HepG2 (cell line): ENCODE measurements around the gene IGFLR1. TPM values are rescaled to one million over a fixed set of nuclear protein-coding genes. Genes with fewer than 3 reads are reported as not detected.

ENCODE experiments used
- ATAC-seq: fragments of 200-7000 bp; cut with Tn5 transposase; 3 replicates; pipeline ENCODE4 v1.9.1; 2020; ENCODE audit warnings: mild to moderate bottlenecking, moderate library complexity
- BruUV-seq: library from RNA; stranded (reverse); fragments of 400-500 nt; replicated peaks from 2 replicates; lab custom pipeline; 2021; lab: Mats Ljungman, UMichigan
- CTCF ChIA-PET: fragments of 300-600 bp; formaldehyde crosslinking; extraction: SDS; loops from one replicate; lab custom pipeline; 2021; ENCODE audit warnings: low total read pairs, inconsistent platforms, low intra/inter-chr PET ratio; lab: Yijun Ruan, JAX
- POLR2A ChIA-PET: fragments of 350-600 bp; sonication (Branson Sonifier 250); formaldehyde crosslinking; loops from one replicate; lab custom pipeline; 2020; ENCODE audit warnings: antibody characterized with exemption, inconsistent platforms; lab: Yijun Ruan, JAX
- DNase-seq: peaks from one replicate; pipeline ENCODE4 v3.0.0-alpha.2; 2015; ENCODE audit warnings: low spot score
- FAIRE-seq: peaks from 3 replicates; lab custom pipeline; 2011; peaks lifted over from hg19 to GRCh38; lab: Jason Lieb, UNC
- H2AFZ ChIP-seq: one replicate; pipeline ENCODE4 v1.6.1; 2011; ENCODE audit warnings: low read length, inconsistent platforms
- H3K27ac ChIP-seq: fragments of 300-600 bp; 3 replicates; pipeline ENCODE4 v1.8.0; 2011; ENCODE audit warnings: mixed run types, mild to moderate bottlenecking, mixed read lengths, low read length, inconsistent platforms; ENCODE audit not compliant: insufficient read depth; ENCODE audit errors: extremely low read length
- H3K27me3 ChIP-seq, 2 experiments: fragments of 200-600 bp in 1 of 2; 2 replicates in 1 of 2; 3 replicates in 1 of 2; pipeline versions ENCODE4 v1.6.0 to v1.8.0; 2011; ENCODE audit warnings: low read length in 2 of 2, mild to moderate bottlenecking in 2 of 2, moderate library complexity in 2 of 2, inconsistent platforms in 1 of 2; ENCODE audit not compliant: insufficient read depth in 2 of 2, control insufficient read depth in 1 of 2
- H3K36me3 ChIP-seq, 2 experiments: fragments of 200-600 bp in 1 of 2; replicated peaks in 1 of 2; 2 replicates in 1 of 2; 3 replicates in 1 of 2; pipeline versions ENCODE4 v1.5.1 to v1.8.0; 2011; ENCODE audit warnings: low read length in 2 of 2, inconsistent platforms in 1 of 2; ENCODE audit not compliant: insufficient read depth in 2 of 2, control insufficient read depth in 1 of 2
- H3K4me1 ChIP-seq: 2 replicates; pipeline ENCODE4 v1.5.1; 2012; ENCODE audit warnings: low read length, inconsistent platforms; ENCODE audit not compliant: insufficient read depth
- H3K4me2 ChIP-seq: 2 replicates; pipeline ENCODE4 v1.6.0; 2011; ENCODE audit warnings: low read depth, low read length, inconsistent platforms
- H3K4me3 ChIP-seq, 3 experiments: fragments of 200-600 bp in 1 of 3; sonication (generic), shearing (Covaris generic) in 1 of 3; replicated peaks in 1 of 3; 2 replicates each; pipeline ENCODE4 v1.5.1; 2011 to 2016; ENCODE audit warnings: low read length in 3 of 3, inconsistent platforms in 2 of 3, low read depth in 2 of 3, mild to moderate bottlenecking in 2 of 3, control low read depth in 1 of 3, mixed read lengths in 1 of 3; ENCODE audit not compliant: insufficient read depth in 1 of 3
- H3K79me2 ChIP-seq: one replicate; pipeline ENCODE4 v1.6.1; 2011; ENCODE audit warnings: low read length, inconsistent platforms; ENCODE audit not compliant: insufficient read depth
- H3K9ac ChIP-seq: 2 replicates; pipeline ENCODE4 v1.6.0; 2011; ENCODE audit warnings: mild to moderate bottlenecking, low read depth, low read length, inconsistent platforms; ENCODE audit not compliant: insufficient read depth
- H3K9me3 ChIP-seq: 2 replicates; pipeline ENCODE4 v1.5.1; 2012; ENCODE audit warnings: mild to moderate bottlenecking, low read length
- H4K20me1 ChIP-seq: 2 replicates; pipeline ENCODE4 v1.6.0; 2011; ENCODE audit warnings: inconsistent platforms, mild to moderate bottlenecking, low read length, moderate library complexity; ENCODE audit not compliant: insufficient read depth
- AGO2 ChIP-seq: fragments of 200-400 bp; formaldehyde crosslinking; optimal IDR thresholded peaks from 2 replicates; pipeline ENCODE3; 2017; ENCODE audit warnings: mild to moderate bottlenecking, low read depth, low read length, moderate library complexity
- CENPBD1 ChIP-seq: sonication (generic); formaldehyde crosslinking; IDR thresholded peaks from 2 replicates; pipeline ENCODE4 v1.8.0; 2022; ENCODE audit warnings: missing genetic modification reagents, low read depth, mild to moderate bottlenecking, borderline replicate concordance
- CTCF ChIP-seq: sonication (generic); formaldehyde crosslinking; IDR thresholded peaks from 2 replicates; pipeline ENCODE4 v1.5.0; 2020; ENCODE audit warnings: mild to moderate bottlenecking, missing genetic modification reagents, moderate library complexity
- SALL1 ChIP-seq: sonication (generic); formaldehyde crosslinking; IDR thresholded peaks from 2 replicates; pipeline ENCODE4 v1.8.0; 2022; ENCODE audit warnings: mild to moderate bottlenecking, missing genetic modification reagents
- SMC3 ChIP-seq: IDR thresholded peaks from 2 replicates; pipeline ENCODE4 v1.6.1; 2011; ENCODE audit warnings: low read length, improper control_type of control experiment
- TRAFD1 ChIP-seq: sonication (generic); formaldehyde crosslinking; IDR thresholded peaks from 2 replicates; pipeline ENCODE4 v1.5.1; 2020; ENCODE audit warnings: missing genetic modification reagents, mild to moderate bottlenecking, borderline replicate concordance
- WGBS: methylation state at CpG from one replicate; pipeline ENCODE4 v1.1.6; 2017; ENCODE audit warnings: low lambda C conversion rate; 5-methylcytosine and 5-hydroxymethylcytosine counted together
- in situ Hi-C: cut with HindIII; loops from 2 replicates; pipeline ENCODE4 v1.10.0; 2017; ENCODE audit warnings: low pct_unique_long_range_greater_than_20kb; ENCODE audit not compliant: extremely low pct_ligation_motif_present
- intact Hi-C: fragments of 100-400 bp; cut with micrococcal nuclease; formaldehyde crosslinking; loops from one replicate; pipeline ENCODE4 v1.10.0; 2022; ENCODE audit not compliant: unreplicated experiment
- polyA plus RNA-seq, 8 experiments: library from polyadenylated mRNA; depleted of rRNA in 3 of 8; stranded (reverse) in 7 of 8; unstranded in 1 of 8; fragments of >200 nt; fragmentation: Illumina TruSeq in 4 of 8; extraction: Trizol in 4 of 8; gene quantifications; 2 replicates each; pipeline versions ENCODE4 v1.2.1 to v1.2.3, GENCODE V29; 2011 to 2016; ENCODE audit warnings: low read depth in 4 of 8, missing spikeins in 1 of 8, mixed read lengths in 1 of 8; ENCODE audit not compliant: insufficient read depth in 1 of 8
- total RNA-seq, 5 experiments: library from RNA; depleted of rRNA; stranded (reverse); fragments of >200 nt; fragmentation: Illumina TruSeq; extraction: Trizol; gene quantifications; 2 replicates each; pipeline ENCODE4 v1.2.3, GENCODE V29; 2016; ENCODE audit warnings: low read depth in 1 of 5

The IGFLR1 gene
- total and polyA plus RNA-seq, 2 of the 13 experiments (the other 11 are each of a cell fraction or from before 2014, with no cell fraction given): 5.4 to 8.9 TPM

- Histone ChIP-seq H3K4me3 (no peak overlapping the region), H3K36me3 (peaks cover 23 to 62% of the 10 kb centered on the region in 2 experiments; a peak in 4 of 5 replicates), H3K9me3 (no peaks in the 10 kb centered on the region), H3K79me2 (no peaks in the 10 kb centered on the region), H3K27ac (no peak overlapping the region), H2AFZ (no peak overlapping the region), H3K27me3 (no peaks in the 10 kb centered on the region), H3K9ac (no peak overlapping the region), H3K4me2 (no peak overlapping the region), H4K20me1 (no peaks in the 10 kb centered on the region), H3K4me1 (peaks cover 18% of the 10 kb centered on the region)
- intact Hi-C loops (no loop called here), in situ Hi-C loops (no loop called here)
- POLR2A ChIA-PET: interaction anchor here (1.1 to 4.6 kb wide), 3 partner anchors 11 to 17 kb away, joined by 3 to 69 read pairs (median 7); partner anchors contain the start of gene LIN37
- BruUV-seq: no TSS peak
- TF ChIP-seq CTCF (CRISPR knock-in tag) (peak; percentile 24; the same call in 1 of the 2 replicates), TRAFD1 (CRISPR knock-in tag) (no peak), SMC3 (peak; percentile 10; the same call in 1 of the 2 replicates), AGO2 (peak; percentile 57), SALL1 (CRISPR knock-in tag) (no peak), CENPBD1 (CRISPR knock-in tag) (no peak)
- ATAC-seq (no peak), FAIRE-seq (peak; percentile 26), DNase-seq (no peak)
- CTCF ChIA-PET: interaction anchor here (1.7 kb wide), 1 partner anchor 43 kb away, joined by 5 read pairs; no protein-coding TSS in a partner anchor
- WGBS: 97% methylated on average over 16 of the region's 22 CpGs
These were observed 5.1 kb downstream of the IGFLR1 start for GRCh38 chr19:35736913-35737886.
